Stimulated activated CD8-positive, alpha-beta memory T cell treated with anti-CD3 and anti-CD28 coated beads, Interleukin-4, amount 100 ng/mL, for 4 hours (primary cell): ENCODE results near the gene ATXN1.
"Not testable (repeated sequence)": the region's sequence is repeated elsewhere in the genome, so short reads cannot be mapped to it uniquely, and the experiment has no call there.

ENCODE experiments used
- DNase-seq, 2 donors: peaks; one replicate each; pipeline ENCODE4 v3.0.0-alpha.2; 2020; ENCODE audit warnings: low read depth in 2 of 2, low spot score in 1 of 2

ATXN1 gene

DNA sequence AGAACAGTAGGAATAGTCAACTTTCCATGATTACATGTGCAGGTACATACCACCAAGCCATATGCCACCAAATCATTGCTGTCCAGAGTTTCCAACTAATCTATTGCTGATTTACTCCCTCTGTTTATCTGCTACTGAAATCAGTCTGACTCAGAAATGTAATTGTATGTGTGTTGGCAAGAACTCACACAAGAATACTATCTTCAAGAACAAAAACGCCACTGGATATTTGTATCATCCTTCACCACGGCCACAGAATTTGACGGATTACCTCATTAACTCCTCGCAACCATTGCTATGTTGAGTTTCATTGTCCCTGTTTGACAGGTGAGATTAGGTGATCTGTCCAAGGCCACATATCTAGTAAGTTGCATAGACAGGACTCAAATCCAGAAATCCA is 363.6 kb downstream of the ATXN1 start:
- no peak for DNase-seq

DNA sequence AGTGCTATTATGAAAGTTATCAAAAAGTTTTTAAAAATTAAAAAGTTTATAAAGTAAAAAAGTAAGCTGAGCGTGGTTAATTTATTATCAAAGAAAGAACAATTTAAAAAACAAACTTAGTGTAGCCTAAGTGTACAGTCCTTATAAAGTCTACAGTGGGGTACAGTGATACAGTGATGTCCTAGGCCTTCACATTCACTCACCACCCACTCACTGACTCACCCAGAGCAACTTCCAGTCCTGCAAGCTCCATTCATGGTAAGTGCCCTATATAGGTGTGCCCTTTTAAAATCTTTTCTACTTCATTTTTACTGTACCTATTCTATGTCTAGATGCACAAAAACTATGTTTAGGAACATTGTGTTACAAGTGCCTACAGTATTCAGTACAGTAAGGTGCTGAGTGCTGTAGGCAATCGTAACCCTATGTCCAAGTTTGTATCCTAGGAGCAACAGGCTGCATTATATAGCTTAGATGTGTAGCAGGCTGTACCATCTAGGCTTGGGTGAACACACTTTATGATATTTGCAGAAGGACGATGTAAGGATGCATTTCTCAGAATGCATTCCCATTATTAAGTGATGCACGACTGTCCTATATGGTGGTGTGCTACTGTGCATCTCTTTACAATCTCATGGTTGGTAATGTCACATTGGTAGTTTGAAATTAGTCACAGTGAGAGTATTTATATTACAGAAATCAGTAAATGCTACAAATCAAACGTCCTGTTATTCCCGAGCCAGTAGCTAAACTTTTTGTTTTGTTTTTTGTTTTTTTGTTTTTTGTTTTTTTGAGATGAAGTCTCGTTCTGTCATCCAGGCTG is 364.6 kb downstream of the ATXN1 start:
- DNase-seq: no peak

DNA sequence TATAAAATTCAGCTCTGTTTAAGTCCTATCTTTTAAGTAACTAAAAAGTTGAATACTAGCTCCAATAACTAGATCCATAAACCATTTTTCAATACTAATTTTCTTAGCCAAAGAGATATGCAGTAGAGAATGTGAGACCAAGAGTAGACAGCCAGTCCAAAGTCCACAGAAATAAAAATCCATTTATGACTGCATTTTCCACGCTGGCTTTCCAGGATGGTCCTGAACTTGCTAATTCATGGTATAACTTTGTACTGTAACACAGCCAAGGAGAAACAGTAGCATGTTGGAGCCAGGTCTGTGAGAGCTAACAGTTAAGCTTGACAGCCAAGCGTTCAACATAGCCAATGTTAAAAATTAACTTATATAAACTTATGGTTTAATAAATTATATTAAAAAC is 366.6 kb downstream of the ATXN1 start:
- DNase-seq: no peak

- no peak for DNase-seq
Measured at GRCh38 chr6:16393326-16393725, 367.9 kb downstream of the ATXN1 start.

DNA sequence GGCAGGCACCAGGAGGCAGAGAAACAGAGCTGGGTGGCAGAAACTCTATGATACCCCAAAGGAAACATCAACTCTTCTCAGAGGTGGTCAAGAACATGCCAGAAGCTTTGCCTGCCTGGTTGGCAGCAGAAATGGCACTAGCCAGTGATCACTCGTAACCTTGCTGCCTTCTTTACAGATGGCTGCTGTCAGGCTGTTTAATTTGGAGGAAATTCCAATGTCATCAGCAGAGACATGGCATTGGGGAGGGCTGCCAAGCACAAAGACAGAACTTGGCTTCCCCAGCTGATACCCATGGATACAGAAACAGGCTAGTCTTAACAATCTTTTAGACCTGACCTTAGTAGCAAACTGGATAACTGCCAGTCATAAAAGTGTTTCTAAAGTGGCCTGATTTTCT is 369.2 kb downstream of the ATXN1 start:
- DNase-seq: no peak

DNA sequence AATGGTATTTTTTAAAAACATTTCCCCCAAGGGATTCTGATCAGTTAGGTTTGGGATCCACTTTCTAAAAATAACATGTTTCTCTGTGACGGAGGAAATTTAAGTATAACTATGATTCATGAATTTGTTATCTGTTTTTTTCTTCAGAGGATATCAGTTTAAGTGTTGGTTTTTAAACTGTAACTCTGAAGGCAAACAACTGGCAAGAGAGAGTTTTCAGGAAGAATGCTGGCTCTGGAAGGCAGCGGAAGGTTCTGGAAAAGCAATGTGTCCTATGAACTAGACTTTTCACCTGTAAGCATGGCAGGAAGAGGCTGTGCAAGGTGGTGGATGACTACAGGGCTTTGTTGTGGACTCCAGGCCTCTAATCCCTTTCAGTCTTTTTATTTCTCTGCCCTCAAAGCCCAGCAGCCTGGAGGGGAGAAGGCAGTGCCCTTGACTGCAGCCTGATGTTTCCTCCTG is 369.8 kb downstream of the ATXN1 start:
- DNase-seq: no peak

- DNase-seq: not testable (repeated sequence)
Measured at GRCh38 chr6:16390909-16391450, 370.3 kb downstream of the ATXN1 start.

GRCh38 chr6:16389642-16390041 is 371.6 kb downstream of the ATXN1 start:
- DNase-seq: no peak

- DNase-seq: no peak
Measured at GRCh38 chr6:16388488-16388887, 372.8 kb downstream of the ATXN1 start.

GRCh38 chr6:16386057-16386456 is 375.2 kb downstream of the ATXN1 start:
- DNase-seq: no peak

DNA sequence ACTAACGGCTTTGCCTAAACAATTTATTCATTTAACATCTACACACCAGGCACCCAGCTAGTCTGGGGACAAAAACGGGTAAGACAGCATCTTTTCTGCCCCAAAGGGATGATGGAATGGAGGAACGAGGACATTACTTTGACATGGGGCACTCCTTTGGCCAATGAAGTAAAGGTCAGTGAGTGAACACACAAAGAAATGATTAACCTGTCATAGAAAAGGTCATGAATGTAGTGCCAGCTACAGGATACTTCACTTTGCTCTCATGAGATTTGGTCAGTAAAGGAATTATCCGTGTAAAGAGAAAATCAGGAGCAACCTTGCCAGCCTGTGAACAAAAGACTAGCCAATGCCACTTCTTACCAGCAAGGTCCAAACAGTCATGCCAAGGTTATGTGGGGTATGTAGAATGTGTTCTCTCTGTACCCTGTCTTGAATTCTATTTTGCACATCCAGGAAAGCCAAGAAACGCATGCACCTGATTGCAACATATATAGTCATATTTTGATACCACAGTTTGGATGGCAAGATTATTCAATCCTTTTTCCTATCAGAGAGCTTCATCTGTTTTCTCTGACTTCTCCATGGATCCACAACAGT is 377.6 kb downstream of the ATXN1 start:
- DNase-seq: no peak

DNA sequence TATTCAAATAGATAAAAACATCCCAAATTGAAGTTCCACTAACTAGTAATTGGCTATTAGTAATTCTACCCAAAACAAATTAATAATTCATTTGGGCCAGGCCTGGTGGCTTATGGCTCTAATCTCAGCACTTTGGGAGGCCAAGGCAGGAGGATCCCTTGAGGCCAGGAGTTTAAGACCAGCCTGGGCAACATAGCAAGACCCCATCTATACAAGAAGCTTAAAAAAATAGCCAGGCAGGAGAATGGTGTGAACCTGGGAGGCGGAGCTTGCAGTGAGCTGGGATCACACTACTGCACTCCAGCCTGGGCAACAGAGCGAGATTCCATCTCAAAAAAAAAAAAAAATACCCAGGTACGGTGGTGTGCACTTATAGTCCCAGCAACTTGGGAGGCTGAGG is 379.3 kb downstream of the ATXN1 start:
- not testable (repeated sequence) for DNase-seq

- no peak for DNase-seq
Measured at GRCh38 chr6:16380220-16380809, 380.9 kb downstream of the ATXN1 start.

- DNase-seq: not testable (repeated sequence)
Measured at GRCh38 chr6:16378360-16378759, 382.9 kb downstream of the ATXN1 start.

DNA sequence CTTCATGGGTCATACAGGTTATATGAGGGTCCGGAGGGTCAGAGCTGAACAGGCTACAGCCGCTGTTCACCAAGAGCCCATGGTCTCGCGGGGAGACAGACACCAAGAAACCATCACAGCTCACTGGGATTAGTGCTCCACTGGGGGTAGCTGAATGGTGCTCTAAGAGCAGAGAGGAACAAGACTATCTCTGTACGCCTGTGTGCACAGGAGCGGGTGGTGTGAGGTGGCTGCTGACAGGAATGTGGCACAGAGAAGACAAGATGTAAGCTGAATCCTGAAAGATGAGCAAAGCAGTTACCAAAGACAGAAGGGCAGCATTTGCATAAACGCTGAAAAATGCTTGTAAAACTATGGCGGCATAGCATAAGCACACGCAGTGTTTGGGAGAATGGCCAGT is 383.8 kb downstream of the ATXN1 start:
- DNase-seq: no peak

- no peak for DNase-seq
Measured at GRCh38 chr6:16375843-16376242, 385.4 kb downstream of the ATXN1 start.

GRCh38 chr6:16375206-16375605 is 386.1 kb downstream of the ATXN1 start:
- DNase-seq: no peak

DNA sequence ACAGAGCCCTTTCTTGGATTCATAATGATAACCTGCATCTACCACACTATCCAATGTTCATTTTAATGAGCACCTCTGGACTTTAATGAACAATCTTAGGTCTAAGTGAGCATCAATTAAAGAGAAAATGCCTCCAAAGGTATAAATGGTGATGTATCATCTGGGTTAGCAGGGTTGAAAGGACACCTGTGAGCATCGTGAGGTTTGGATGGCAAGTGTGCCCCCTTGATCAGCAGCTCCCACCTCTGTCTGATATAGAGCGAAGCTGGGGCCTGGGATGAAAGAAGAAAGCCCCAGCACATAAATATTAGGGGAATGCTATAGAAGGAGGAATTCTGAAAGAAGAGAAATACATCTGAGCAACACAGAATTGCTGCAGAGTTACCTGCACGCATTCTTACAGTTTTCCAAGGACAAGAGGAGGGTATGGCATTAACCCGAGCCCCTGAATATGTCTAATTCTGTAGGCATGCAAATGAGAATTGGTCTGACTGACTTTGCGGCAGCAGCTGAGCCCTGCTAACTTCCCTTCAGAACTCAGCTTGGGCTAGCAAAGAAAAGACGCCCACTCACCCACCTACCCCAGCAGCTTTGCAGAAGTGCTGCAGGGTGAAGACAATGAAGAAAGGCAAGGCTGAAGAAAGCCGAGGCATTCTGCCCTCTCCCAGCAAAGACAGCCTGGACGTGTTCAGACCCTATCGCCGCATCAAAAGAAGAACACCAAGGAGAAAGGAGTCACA is 386.6 kb downstream of the ATXN1 start:
- no peak for DNase-seq

DNA sequence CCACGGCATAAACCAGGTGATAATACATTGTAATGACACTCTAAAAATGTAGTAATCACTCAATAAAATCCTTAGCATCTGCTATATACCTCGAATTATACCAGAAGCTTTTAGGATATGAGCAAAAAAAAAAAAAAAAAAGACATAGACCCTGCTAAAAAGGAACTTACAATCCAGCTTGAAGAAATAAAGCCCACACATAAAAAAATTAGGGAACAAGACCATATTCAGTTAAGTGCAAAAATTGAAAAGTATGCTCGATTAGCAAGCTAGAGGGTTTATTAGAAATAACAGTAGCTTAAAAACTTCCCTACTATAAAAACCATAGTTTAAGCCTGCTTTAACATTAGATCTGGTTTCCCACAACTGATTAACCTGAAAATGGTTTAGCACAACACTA is 387.2 kb downstream of the ATXN1 start:
- no peak for DNase-seq

GRCh38 chr6:16372029-16372776 is 389.1 kb downstream of the ATXN1 start:
- no peak for DNase-seq

DNA sequence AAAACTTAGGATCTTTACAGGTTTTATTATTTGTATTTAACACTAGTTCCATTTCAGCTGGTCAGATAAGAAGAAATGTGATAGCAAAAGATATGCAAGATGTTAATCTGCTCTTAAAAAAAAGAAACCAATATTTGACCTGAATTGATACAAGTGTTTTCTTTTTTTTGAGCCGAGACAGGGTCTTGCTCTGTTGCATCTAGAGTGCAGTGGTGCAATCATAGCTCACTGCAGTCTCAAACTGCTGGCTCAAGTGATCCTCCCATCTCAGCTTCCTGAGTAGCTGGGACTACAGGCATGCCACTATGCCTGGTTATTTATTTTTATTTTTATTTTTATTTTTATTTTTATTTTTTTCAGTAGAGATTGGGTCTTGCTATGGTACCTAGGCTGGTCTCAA is 389.9 kb downstream of the ATXN1 start:
- DNase-seq: no peak
